BE2C (cell line): ENCODE results near the gene ZRANB3.

Experiments used
- DNase-seq: peaks from one replicate; pipeline ENCODE4 v3.0.0-alpha.2; 2020
- H3K27me3 ChIP-seq: fragments of 250-450 bp; sonication (Bioruptor Pico); 2 replicates; pipeline ENCODE4 v1.5.1; 2020; ENCODE audit warnings: mild to moderate bottlenecking
- H3K36me3 ChIP-seq: fragments of 250-450 bp; sonication (Bioruptor Pico); 2 replicates; pipeline ENCODE4 v1.5.1; 2020; ENCODE audit warnings: mild to moderate bottlenecking
- H3K4me1 ChIP-seq: fragments of 250-450 bp; sonication (Bioruptor Pico); 2 replicates; pipeline ENCODE4 v1.5.1; 2020
- H3K4me3 ChIP-seq: 2 replicates; pipeline ENCODE4 v1.5.1; 2011; ENCODE audit warnings: low read depth, low read length
- H3K9me3 ChIP-seq: fragments of 250-450 bp; sonication (Bioruptor Pico); 2 replicates; pipeline ENCODE4 v1.5.1; 2020
- CTCF ChIP-seq: IDR thresholded peaks from 2 replicates; pipeline ENCODE4 v1.5.1; 2012; ENCODE audit warnings: mild to moderate bottlenecking, low read depth, low read length

The ZRANB3 gene

DNA sequence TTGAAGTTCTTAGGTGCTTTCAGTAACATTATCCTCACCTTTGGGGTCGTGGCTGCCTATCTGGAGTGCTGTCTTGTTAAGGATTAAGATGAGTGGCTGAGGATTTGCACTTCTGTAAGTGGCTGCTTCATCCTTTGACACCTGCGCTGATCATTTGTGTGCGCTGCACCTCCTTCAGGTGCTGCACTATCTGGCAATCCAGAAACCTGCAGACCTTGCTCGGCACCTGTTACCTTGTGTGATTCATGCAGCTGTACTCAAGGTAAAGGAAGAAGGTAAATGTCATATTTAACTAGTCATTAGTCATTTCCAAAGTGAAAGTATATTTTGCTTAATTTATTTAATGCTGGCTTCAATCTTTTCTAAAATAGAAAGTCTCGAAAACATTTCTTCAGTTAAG is 368.6 kb downstream of the ZRANB3 start:
- Histone ChIP-seq H3K27me3 (no peaks in the 10 kb centered on the region), H3K36me3 (no peaks in the 10 kb centered on the region), H3K9me3 (no peaks in the 10 kb centered on the region), H3K4me3 (no peak overlapping the region), H3K4me1 (no peaks in the 10 kb centered on the region)
- no peak for TF ChIP-seq CTCF
- DNase-seq: no peak

DNA sequence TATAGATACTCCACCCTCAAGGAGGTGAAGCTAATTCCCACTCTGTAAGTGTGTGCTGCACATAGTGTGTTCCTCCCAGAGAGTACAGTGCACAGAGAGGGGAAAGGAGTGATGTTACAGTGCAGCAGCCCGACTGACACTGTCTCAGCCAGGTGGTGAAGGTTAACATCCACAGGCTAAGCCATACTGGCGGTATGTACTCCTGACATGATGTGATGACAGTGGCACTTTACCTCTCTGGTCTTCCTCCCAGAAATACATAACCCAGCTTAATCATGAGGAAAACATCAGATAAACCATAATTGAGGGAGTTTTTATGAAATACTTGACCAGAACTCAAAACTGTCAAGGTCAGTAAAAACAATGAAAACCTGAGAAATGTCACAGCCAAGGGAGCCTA is 371.8 kb downstream of the ZRANB3 start:
- no peaks in the 10 kb centered on the region for H3K9me3 ChIP-seq
- H3K4me1 ChIP-seq: no peaks in the 10 kb centered on the region
- no peak overlapping the region for H3K4me3 ChIP-seq
- H3K27me3 ChIP-seq: no peaks in the 10 kb centered on the region
- DNase-seq: no peak
- H3K36me3 ChIP-seq: no peaks in the 10 kb centered on the region
- no peak for TF ChIP-seq CTCF

DNA sequence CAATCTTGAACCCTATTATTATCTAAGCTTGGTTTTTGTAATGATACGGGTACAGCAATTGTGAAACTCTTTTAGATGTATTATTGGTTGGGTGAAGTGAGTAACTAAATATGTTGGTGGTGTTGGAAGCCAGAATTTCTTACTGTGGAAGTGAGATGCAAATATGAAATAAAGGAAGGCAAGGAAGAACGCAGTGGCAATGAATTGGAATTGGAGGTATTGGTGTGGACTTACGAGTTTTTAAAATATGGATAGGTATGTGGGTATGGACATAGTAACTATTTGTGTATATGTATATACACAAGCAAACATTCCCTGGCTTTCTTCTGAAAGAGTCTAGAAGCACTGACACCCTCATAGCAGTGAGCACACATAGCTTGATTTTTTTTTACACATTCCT is 373.2 kb downstream of the ZRANB3 start:
- no peak for DNase-seq
- Histone ChIP-seq H3K4me3 (no peak overlapping the region), H3K4me1 (no peaks in the 10 kb centered on the region), H3K36me3 (no peaks in the 10 kb centered on the region), H3K27me3 (no peaks in the 10 kb centered on the region), H3K9me3 (no peaks in the 10 kb centered on the region)
- TF ChIP-seq CTCF: no peak

DNA sequence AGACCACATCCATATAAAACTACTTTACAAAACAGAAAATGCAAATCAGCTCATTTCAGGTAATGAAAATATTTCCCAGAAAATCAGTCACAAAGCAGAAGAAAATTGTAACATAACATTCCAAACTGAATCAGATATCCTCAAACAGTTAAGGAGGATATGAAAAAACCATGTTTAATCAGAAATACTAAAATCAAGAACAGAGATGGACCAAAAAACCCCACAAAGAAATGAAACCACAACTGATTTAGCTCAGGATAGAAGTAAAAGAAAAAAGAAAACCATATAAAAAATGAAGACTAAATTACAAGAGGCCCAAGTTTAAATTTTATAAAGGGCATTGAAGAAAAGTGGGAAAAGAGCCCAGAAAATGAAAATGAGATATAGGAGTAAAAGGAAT is 376.1 kb downstream of the ZRANB3 start:
- H3K27me3 ChIP-seq: no peaks in the 10 kb centered on the region
- H3K9me3 ChIP-seq: no peaks in the 10 kb centered on the region
- DNase-seq: no peak
- no peak overlapping the region for H3K4me3 ChIP-seq
- H3K4me1 ChIP-seq: no peaks in the 10 kb centered on the region
- H3K36me3 ChIP-seq: no peaks in the 10 kb centered on the region
- TF ChIP-seq CTCF: no peak

- Histone ChIP-seq H3K4me1 (no peaks in the 10 kb centered on the region), H3K36me3 (no peaks in the 10 kb centered on the region), H3K4me3 (no peak overlapping the region), H3K9me3 (no peaks in the 10 kb centered on the region), H3K27me3 (no peaks in the 10 kb centered on the region)
- TF ChIP-seq CTCF: no peak
- no peak for DNase-seq
Observed at GRCh38 chr2:135152361-135152760, 378.7 kb downstream of the ZRANB3 start.

GRCh38 chr2:135151615-135152014 is 379.4 kb downstream of the ZRANB3 start:
- no peak for TF ChIP-seq CTCF
- H3K4me1 ChIP-seq: no peaks in the 10 kb centered on the region
- DNase-seq: no peak

More at GRCh38 chr2:135151615-135152014, 379.4 kb downstream of the ZRANB3 start:
- Histone ChIP-seq H3K36me3 (no peaks in the 10 kb centered on the region), H3K4me3 (no peak overlapping the region), H3K27me3 (no peaks in the 10 kb centered on the region), H3K9me3 (no peaks in the 10 kb centered on the region)
